IPS-18a (cell line): ENCODE measurements around the gene ZNF816.

Experiments used
- H3K27ac ChIP-seq: one replicate; pipeline ENCODE4 v1.5.1; 2013; ENCODE audit warnings: low read length
- H3K27me3 ChIP-seq: one replicate; pipeline ENCODE4 v1.6.1; 2013; ENCODE audit warnings: mild to moderate bottlenecking, low read length; ENCODE audit not compliant: control insufficient read depth, insufficient read depth
- H3K36me3 ChIP-seq: one replicate; pipeline ENCODE4 v1.6.1; 2013; ENCODE audit warnings: low read depth, low read length; ENCODE audit not compliant: control insufficient read depth
- H3K4me1 ChIP-seq: one replicate; pipeline ENCODE4 v1.6.1; 2013; ENCODE audit warnings: low read depth, low read length; ENCODE audit not compliant: control insufficient read depth
- H3K4me3 ChIP-seq: one replicate; pipeline ENCODE4 v1.5.1; 2013; ENCODE audit warnings: low read length
- H3K9ac ChIP-seq: one replicate; pipeline ENCODE4 v1.6.1; 2013; ENCODE audit warnings: mild to moderate bottlenecking, low read length, moderate library complexity
- H3K9me3 ChIP-seq: one replicate; pipeline ENCODE4 v1.6.1; 2013; ENCODE audit warnings: low read depth, low read length; ENCODE audit not compliant: control insufficient read depth

ZNF816 gene

GRCh38 chr19:52962394-52963246 is at the start of gene ZNF816:
TSS of gene ZNF816 (minus strand) at chr19:52962881. CDS start at chr19:52956089, 6,792 bp downstream.
- peak within 1 kb of the TSS; percentile 92 for H3K4me3 ChIP-seq
- H3K9me3 ChIP-seq = no peaks in the 10 kb centered on the region
- H3K27me3 ChIP-seq = no peaks in the 10 kb centered on the region
- peak within 1 kb of the TSS; percentile 11 for H3K27ac ChIP-seq
- peak within 1 kb of the TSS; percentile 66 for H3K9ac ChIP-seq
- H3K4me1 ChIP-seq = peaks cover 10% of the 10 kb centered on the region
- H3K36me3 ChIP-seq = peaks cover 2% of the 10 kb centered on the region

GRCh38 chr19:53012006-53012405 is 49.3 kb upstream of the ZNF816 start:
- Histone ChIP-seq H3K4me1 (no peaks in the 10 kb centered on the region), H3K9me3 (no peaks in the 10 kb centered on the region), H3K27ac (no peak overlapping the region), H3K27me3 (no peaks in the 10 kb centered on the region), H3K9ac (no peak overlapping the region), H3K4me3 (no peak overlapping the region), H3K36me3 (no peaks in the 10 kb centered on the region)

GRCh38 chr19:53010494-53010893 is 47.8 kb upstream of the ZNF816 start:
- Histone ChIP-seq H3K4me1 (no peaks in the 10 kb centered on the region), H3K9ac (no peak overlapping the region), H3K27me3 (no peaks in the 10 kb centered on the region), H3K4me3 (no peak overlapping the region), H3K36me3 (no peaks in the 10 kb centered on the region), H3K27ac (no peak overlapping the region), H3K9me3 (no peaks in the 10 kb centered on the region)

GRCh38 chr19:53008061-53008778 is 45.5 kb upstream of the ZNF816 start:
- Histone ChIP-seq H3K4me3 (no peak overlapping the region), H3K4me1 (no peaks in the 10 kb centered on the region)

GRCh38 chr19:53007606-53008005 is 44.9 kb upstream of the ZNF816 start:
- no peak overlapping the region for H3K9ac ChIP-seq
- H3K4me1 ChIP-seq = peaks cover under 1% of the 10 kb centered on the region
- no peaks in the 10 kb centered on the region for H3K9me3 ChIP-seq
- H3K36me3 ChIP-seq = no peaks in the 10 kb centered on the region
- no peak overlapping the region for H3K27ac ChIP-seq
- H3K4me3 ChIP-seq = no peak overlapping the region
- no peaks in the 10 kb centered on the region for H3K27me3 ChIP-seq

More at GRCh38 chr19:53008061-53008778, 45.5 kb upstream of the ZNF816 start:
- no peaks in the 10 kb centered on the region for H3K27me3 ChIP-seq
- no peak overlapping the region for H3K27ac ChIP-seq
- no peak overlapping the region for H3K9ac ChIP-seq
- no peaks in the 10 kb centered on the region for H3K36me3 ChIP-seq
- no peaks in the 10 kb centered on the region for H3K9me3 ChIP-seq

GRCh38 chr19:53007200-53007599 is 44.5 kb upstream of the ZNF816 start:
- no peak overlapping the region for H3K4me3 ChIP-seq
- no peaks in the 10 kb centered on the region for H3K27me3 ChIP-seq
- H3K9me3 ChIP-seq = no peaks in the 10 kb centered on the region
- no peaks in the 10 kb centered on the region for H3K36me3 ChIP-seq
- peaks cover 4% of the 10 kb centered on the region for H3K4me1 ChIP-seq
- H3K9ac ChIP-seq = no peak overlapping the region
- no peak overlapping the region for H3K27ac ChIP-seq

- Histone ChIP-seq H3K27ac (no peak overlapping the region), H3K4me3 (no peak overlapping the region), H3K9ac (no peak overlapping the region), H3K36me3 (no peaks in the 10 kb centered on the region), H3K9me3 (no peaks in the 10 kb centered on the region), H3K4me1 (peaks cover 4% of the 10 kb centered on the region), H3K27me3 (no peaks in the 10 kb centered on the region)
Observed at GRCh38 chr19:53004242-53004641, 41.6 kb upstream of the ZNF816 start.

- no peak overlapping the region for H3K4me3 ChIP-seq
- no peak overlapping the region for H3K27ac ChIP-seq
- no peaks in the 10 kb centered on the region for H3K9me3 ChIP-seq
- peaks cover 10% of the 10 kb centered on the region for H3K27me3 ChIP-seq
- H3K36me3 ChIP-seq = no peaks in the 10 kb centered on the region
- H3K4me1 ChIP-seq = peaks cover 9% of the 10 kb centered on the region
- no peak overlapping the region for H3K9ac ChIP-seq
Observed at GRCh38 chr19:53002479-53002878, 39.8 kb upstream of the ZNF816 start.

GRCh38 chr19:52997975-52998374 is 35.3 kb upstream of the ZNF816 start:
- H3K9me3 ChIP-seq = no peaks in the 10 kb centered on the region
- H3K4me3 ChIP-seq = no peak overlapping the region
- H3K27ac ChIP-seq = no peak overlapping the region
- peaks cover 9% of the 10 kb centered on the region for H3K4me1 ChIP-seq
- H3K9ac ChIP-seq = no peak overlapping the region
- H3K27me3 ChIP-seq = peaks cover 22% of the 10 kb centered on the region
- H3K36me3 ChIP-seq = no peaks in the 10 kb centered on the region

GRCh38 chr19:52995711-52996110 is 33.0 kb upstream of the ZNF816 start:
- Histone ChIP-seq H3K27ac (no peak overlapping the region), H3K9me3 (no peaks in the 10 kb centered on the region)

GRCh38 chr19:52993342-52994178 is 30.9 kb upstream of the ZNF816 start:
- Histone ChIP-seq H3K9me3 (no peaks in the 10 kb centered on the region), H3K36me3 (no peaks in the 10 kb centered on the region), H3K4me3 (peak overlapping the region; percentile 66), H3K27me3 (peaks cover 39% of the 10 kb centered on the region), H3K9ac (no peak overlapping the region), H3K27ac (no peak overlapping the region), H3K4me1 (peaks cover 11% of the 10 kb centered on the region)

More at GRCh38 chr19:52995711-52996110, 33.0 kb upstream of the ZNF816 start:
- Histone ChIP-seq H3K36me3 (no peaks in the 10 kb centered on the region), H3K4me1 (peaks cover 11% of the 10 kb centered on the region), H3K4me3 (no peak overlapping the region), H3K9ac (no peak overlapping the region), H3K27me3 (peaks cover 42% of the 10 kb centered on the region)
